ENCODE data around the gene ARL2BP.

- TF ChIP-seq NFIC (IDR thresholded peaks at IDR 0.05) (no peak), YY1 (IDR thresholded peaks at IDR 0.05; ENCODE audit: low read depth) (no peak), RAD21 (IDR thresholded peaks at IDR 0.05; ENCODE audit: low read depth) (no peak), TAF1 (IDR thresholded peaks at IDR 0.05; ENCODE audit: low read depth) (no peak)
Measured at GRCh38 chr16:57264950-57265371, 19.9 kb downstream of the ARL2BP start.

Measured in Ishikawa (cell line).